Stimulated activated effector memory CD8-positive, alpha-beta T cell treated with anti-CD3 and anti-CD28 coated beads, Interleukin-12 subunit alpha, Interleukin-12 subunit beta, amount 100 ng/mL, for 72 hours (primary cell): Measurements from ENCODE around the gene COMMD9.

Experiments
- ATAC-seq: fragments of 150-1000 bp; cut with Tn5 transposase; 2 replicates; pipeline ENCODE4 v1.10.0; 2021
- DNase-seq, 2 donors: peaks; one replicate each; pipeline ENCODE4 v3.0.0; 2021 to 2022; ENCODE audit warnings: low spot score in 2 of 2
- H3K27ac Mint-ChIP-seq: one replicate; pipeline ENCODE4 v1.8.0; 2022; ENCODE audit warnings: mild to moderate bottlenecking, mixed read lengths
- H3K36me3 Mint-ChIP-seq: one replicate; pipeline ENCODE4 v1.8.0; 2022; ENCODE audit warnings: mild to moderate bottlenecking, mixed read lengths
- H3K4me1 Mint-ChIP-seq: one replicate; pipeline ENCODE4 v1.8.0; 2022; ENCODE audit warnings: mixed read lengths
- H3K4me3 Mint-ChIP-seq: one replicate; pipeline ENCODE4 v1.8.0; 2022; ENCODE audit warnings: mild to moderate bottlenecking, mixed read lengths
- H3K9me3 Mint-ChIP-seq: one replicate; pipeline ENCODE4 v1.8.0; 2022; ENCODE audit warnings: mixed read lengths

Gene COMMD9

GRCh38 chr11:36224209-36224882 lies 64.9 kb downstream of the COMMD9 start:
- H3K27ac Mint-ChIP-seq, result no peak overlapping the region
- ATAC-seq, result no peak
- DNase-seq, result no peak
- H3K36me3 Mint-ChIP-seq, result no peaks in the 10 kb centered on the region
- H3K9me3 Mint-ChIP-seq, result peaks cover 5% of the 10 kb centered on the region
- no peak overlapping the region for H3K4me3 Mint-ChIP-seq
- no peaks in the 10 kb centered on the region for H3K4me1 Mint-ChIP-seq

DNA sequence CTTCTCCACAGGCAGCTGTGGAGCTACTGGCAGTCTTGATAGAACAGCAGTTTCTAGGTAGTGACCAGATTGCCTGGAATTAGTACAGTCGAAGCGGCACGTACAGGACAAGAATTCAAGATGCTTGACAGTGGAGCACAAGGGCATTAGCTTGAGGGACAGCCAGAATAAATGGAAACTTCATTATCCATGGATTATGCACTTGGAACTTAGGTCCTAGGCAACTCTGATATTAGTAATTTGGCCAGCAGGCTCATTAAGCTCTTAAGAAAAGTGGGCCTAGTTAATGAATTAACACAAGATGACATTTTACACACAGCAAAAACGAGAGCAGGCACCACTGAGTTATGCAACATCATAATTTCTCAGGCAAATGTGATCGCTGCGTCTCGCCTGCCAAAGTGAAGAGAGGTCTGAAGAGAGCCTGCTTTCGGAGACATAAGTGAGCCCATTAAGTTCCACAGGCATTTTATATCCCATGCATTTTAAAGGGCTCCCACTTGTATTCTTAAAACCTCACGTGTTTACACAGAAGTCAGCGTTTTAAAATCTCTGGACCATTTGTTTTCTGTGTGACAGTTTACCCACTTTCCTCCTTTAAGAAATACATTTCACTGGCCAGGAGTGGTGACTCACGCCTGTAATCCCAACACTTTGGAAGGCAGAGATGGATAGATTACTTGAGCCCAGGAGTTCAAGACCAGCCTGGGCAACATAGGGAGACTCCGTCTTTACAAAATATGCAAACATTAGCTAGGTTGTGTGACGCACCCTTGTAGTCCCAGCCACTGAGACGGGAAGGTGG lies 66.2 kb downstream of the COMMD9 start:
- Mint-ChIP-seq H3K4me1 (no peaks in the 10 kb centered on the region), H3K4me3 (no peak overlapping the region), H3K27ac (no peak overlapping the region), H3K9me3 (peaks cover 5% of the 10 kb centered on the region), H3K36me3 (no peaks in the 10 kb centered on the region)
- ATAC-seq (no peak), DNase-seq (no peak)
